Heart left ventricle (tissue), 16 donors: ENCODE results near the gene EIF3D. TPM values are rescaled to one million over a fixed set of nuclear protein-coding genes. Genes with fewer than 3 reads are reported as not detected.
"Not testable (repeated sequence)": the region's sequence is repeated elsewhere in the genome, so short reads cannot be mapped to it uniquely, and the experiment has no call there.

Experiments
- ATAC-seq, 4 donors: fragments of 200-7000 bp; cut with Tn5 transposase; one replicate each; pipeline ENCODE4 v1.9.1; 2020 to 2022; ENCODE audit warnings: moderate library complexity in 4 of 4, mild to moderate bottlenecking in 3 of 4, moderate number of reproducible peaks in 1 of 4
- DNase-seq, 5 donors: peaks; one replicate each; pipeline ENCODE4 v3.0.0-alpha.2; 2020
- H3K27ac ChIP-seq, 12 donors: fragments of 200-600 bp; sonication (generic) in 4 of 12; one replicate each; pipeline versions ENCODE4 v1.5.0 to v1.8.0; 2016 to 2022; ENCODE audit warnings: mild to moderate bottlenecking in 2 of 12
- H3K27me3 ChIP-seq, 9 donors: fragments of 200-600 bp; sonication (generic) in 2 of 9; one replicate each; pipeline versions ENCODE4 v1.5.1 to v1.8.0; 2016 to 2022; ENCODE audit warnings: mild to moderate bottlenecking in 3 of 9
- H3K36me3 ChIP-seq, 9 donors: fragments of 200-600 bp; sonication (generic) in 2 of 9; one replicate each; pipeline versions ENCODE4 v1.5.0 to v1.8.0; 2018 to 2022; ENCODE audit warnings: mild to moderate bottlenecking in 2 of 9
- H3K4me1 ChIP-seq, 12 donors: fragments of 200-600 bp; sonication (generic) in 4 of 12; one replicate each; pipeline versions ENCODE4 v1.5.0 to v1.8.0; 2016 to 2022; ENCODE audit warnings: mild to moderate bottlenecking in 3 of 12
- H3K4me3 ChIP-seq, 12 donors: fragments of 200-600 bp; sonication (generic) in 4 of 12; one replicate each; pipeline versions ENCODE4 v1.5.0 to v1.8.0; 2017 to 2022; ENCODE audit warnings: mild to moderate bottlenecking in 9 of 12, moderate library complexity in 4 of 12
- H3K9me3 ChIP-seq, 12 donors: fragments of 200-600 bp; sonication (generic) in 4 of 12; one replicate each; pipeline versions ENCODE4 v1.5.0 to v1.8.0; 2016 to 2022; ENCODE audit warnings: mild to moderate bottlenecking in 1 of 12
- POLR2A ChIP-seq, 2 donors: fragments of 450-650 bp; IDR thresholded peaks; one replicate each; pipeline ENCODE4 v1.6.1; 2017; ENCODE audit warnings: antibody characterized with exemption in 2 of 2, mild to moderate bottlenecking in 2 of 2, moderate library complexity in 2 of 2
- WGBS, 4 donors: extraction: QIAGEN DNeasy Blood & Tissue Kit in 2 of 4; methylation state at CpG; one replicate each; pipeline versions ENCODE4 v1.1.5 to v1.1.7; 2013 to 2018; 5-methylcytosine and 5-hydroxymethylcytosine counted together
- intact Hi-C, 10 donors: fragments of 100-400 bp; cut with DNase I; formaldehyde crosslinking; loops; one replicate each; pipeline versions ENCODE4 v1.11.1 to v1.14.2; 2022
- polyA plus RNA-seq, 2 donors: library from polyadenylated mRNA; stranded (reverse); fragments of 200-250 nt; gene quantifications; one replicate each; pipeline ENCODE4 v1.2.3, GENCODE V29; 2013
- total RNA-seq, 9 donors: library from RNA; depleted of rRNA in 2 of 9; stranded (reverse); fragments of >200 nt in 2 of 9; fragmentation: NEBNext Ultra II Directional in 3 of 9; extraction: Animal tissue kit (Norgen Biotek cat#: 25700) in 3 of 9; gene quantifications; one replicate each; pipeline versions ENCODE4 v1.1.0 to v1.2.4, GENCODE V29; 2016 to 2023
- TF ChIP-seq, protein P1 (sequence below), 12 donors: fragments of 200-600 bp; sonication (generic) in 4 of 12; IDR thresholded peaks; one replicate each; pipeline versions ENCODE4 v1.5.0 to v1.8.0; 2018 to 2022; ENCODE audit warnings: antibody characterized with exemption in 12 of 12, mild to moderate bottlenecking in 5 of 12
- donor health status: ischemic (EF 13 %, LVEDD 7.1; RV severe dilation, severe dysfunction).
- donor health status: healthy with polysubstance abuse.
- donor health status: DM: no; HTN: yes; CAD: no.
- donor health status: DM: no; HTN: no; CAD: no.
- donor health status: ischemic (EF 25% LVEDD 6.9; RV normal size, moderate dysfunction).
- donor health status: ischemic (EF 25% LVEDD 5.7; RV mildly dilated, moderate dysfunction).
- donor health status: healthy.
- donor health status: DM: yes; HTN: yes; CAD: no.
- donor health status: ischemic (EF 35%, LVEDD 5.7; RV mildly dilated, moderate dysfunction).
- donor health status: nonischemic (EF 11% LVEDD 7.7; RV severe dilation, severe dysfunction).
- donor health status: DM: yes; HTN: yes; CAD: no.
- donor health status: PGD.
- donor health status: ischemic (EF 29% LVEDD 5.4; RV normal size, mild dysfunction).
- donor health status: nonischemic (EF 23%, LVEDD 6.1; RV moderate dilation, normal function).

Gene EIF3D
- total and polyA plus RNA-seq, 11 donors, result 73.6 to 206 (median 89.4) TPM

DNA sequence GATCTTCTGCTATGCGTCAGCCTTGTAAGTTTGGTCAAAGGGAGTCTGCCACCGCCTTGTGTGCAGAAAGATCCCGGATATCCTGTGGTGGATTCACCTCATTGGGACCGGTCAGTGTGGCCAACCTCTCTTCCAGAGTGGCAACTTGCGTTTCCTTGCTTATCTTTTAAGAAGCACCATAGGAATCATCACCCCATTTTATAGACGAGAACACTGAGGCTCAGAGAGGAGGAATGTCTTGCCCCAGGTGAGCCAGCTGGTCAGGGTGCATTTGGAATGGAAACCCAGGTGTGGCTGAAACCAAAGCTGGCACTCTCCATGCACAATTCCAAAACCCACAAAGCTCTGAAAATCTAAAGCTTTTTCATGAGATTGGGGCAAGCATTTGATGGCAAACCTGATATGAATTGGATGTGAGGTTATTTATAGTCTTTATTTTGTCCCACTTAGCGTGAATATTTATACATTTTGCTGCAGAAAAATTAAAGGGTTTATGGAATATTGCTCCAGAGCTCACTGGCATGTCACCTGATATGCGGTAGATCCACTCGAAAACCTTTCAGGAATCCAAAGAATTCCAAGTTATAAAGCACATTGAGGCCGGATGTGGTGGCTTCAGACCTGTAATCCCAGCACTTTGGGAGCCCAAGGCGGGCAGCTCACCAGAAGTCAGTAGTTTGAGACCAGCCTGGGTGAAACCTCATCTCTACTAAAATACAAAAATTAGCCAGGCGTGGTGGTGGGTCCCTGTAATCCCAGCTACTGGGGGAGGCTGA, 12.1 kb upstream of the EIF3D start:
- peak in 1 of 5 donors; percentile 9 for DNase-seq
- Histone ChIP-seq H3K9me3 (no peaks in the 10 kb centered on the region), H3K27me3 (peaks cover 0 to 13% (median 3%) of the 10 kb centered on the region in 9 donors), H3K4me3 (no peak overlapping the region), H3K27ac (no peak overlapping the region), H3K36me3 (no peaks in the 10 kb centered on the region), H3K4me1 (peaks cover 0 to 6% (median 0%) of the 10 kb centered on the region in 12 donors)
- ATAC-seq, result no peak
- intact Hi-C loops, result loop anchor here in 6 of 10 donors (5.0 to 10.0 kb wide), 4 partner anchors 224 to 434 kb away; partner anchors contain the start of gene IFT27 (in 2 of the 6)
- WGBS, 4 donors, result 70 to 76% (median 73%) methylated on average over 12 of the region's 12 CpGs
- TF ChIP-seq POLR2A (IDR thresholded peaks at IDR 0.05), result no peak
- TF ChIP-seq, protein P1, sequence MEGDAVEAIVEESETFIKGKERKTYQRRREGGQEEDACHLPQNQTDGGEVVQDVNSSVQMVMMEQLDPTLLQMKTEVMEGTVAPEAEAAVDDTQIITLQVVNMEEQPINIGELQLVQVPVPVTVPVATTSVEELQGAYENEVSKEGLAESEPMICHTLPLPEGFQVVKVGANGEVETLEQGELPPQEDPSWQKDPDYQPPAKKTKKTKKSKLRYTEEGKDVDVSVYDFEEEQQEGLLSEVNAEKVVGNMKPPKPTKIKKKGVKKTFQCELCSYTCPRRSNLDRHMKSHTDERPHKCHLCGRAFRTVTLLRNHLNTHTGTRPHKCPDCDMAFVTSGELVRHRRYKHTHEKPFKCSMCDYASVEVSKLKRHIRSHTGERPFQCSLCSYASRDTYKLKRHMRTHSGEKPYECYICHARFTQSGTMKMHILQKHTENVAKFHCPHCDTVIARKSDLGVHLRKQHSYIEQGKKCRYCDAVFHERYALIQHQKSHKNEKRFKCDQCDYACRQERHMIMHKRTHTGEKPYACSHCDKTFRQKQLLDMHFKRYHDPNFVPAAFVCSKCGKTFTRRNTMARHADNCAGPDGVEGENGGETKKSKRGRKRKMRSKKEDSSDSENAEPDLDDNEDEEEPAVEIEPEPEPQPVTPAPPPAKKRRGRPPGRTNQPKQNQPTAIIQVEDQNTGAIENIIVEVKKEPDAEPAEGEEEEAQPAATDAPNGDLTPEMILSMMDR (IDR thresholded peaks at IDR 0.05), result no peak

GRCh38 chr22:36538529-36538928, 9.6 kb upstream of the EIF3D start:
- no peak for TF ChIP-seq POLR2A (IDR thresholded peaks at IDR 0.05)
- TF ChIP-seq, protein P1 (IDR thresholded peaks at IDR 0.05), result no peak
- peaks cover 0 to 9% (median 0%) of the 10 kb centered on the region in 12 donors for H3K9me3 ChIP-seq
- intact Hi-C loops, result no loop called here
- no peak for ATAC-seq
- H3K4me1 ChIP-seq, result peaks cover 0 to 6% (median 0%) of the 10 kb centered on the region in 12 donors
- peaks cover 0 to 13% (median 0%) of the 10 kb centered on the region in 9 donors for H3K27me3 ChIP-seq
- no peak for DNase-seq
- no peaks in the 10 kb centered on the region for H3K36me3 ChIP-seq
- no peak overlapping the region for H3K27ac ChIP-seq
- H3K4me3 ChIP-seq, result no peak overlapping the region
- 34 to 42% (median 40%) methylated on average over 7 of the region's 7 CpGs for WGBS, 4 donors

GRCh38 chr22:36536717-36537116, 7.8 kb upstream of the EIF3D start:
- ATAC-seq (peak in 1 of 4 donors; percentile 13), DNase-seq (no peak)
- H3K9me3 ChIP-seq, result peaks cover 0 to 9% (median 0%) of the 10 kb centered on the region in 12 donors
- H3K27ac ChIP-seq, result no peak overlapping the region
- peaks cover 0 to 13% (median 0%) of the 10 kb centered on the region in 9 donors for H3K27me3 ChIP-seq
- no peaks in the 10 kb centered on the region for H3K4me1 ChIP-seq
- no peak overlapping the region for H3K4me3 ChIP-seq
- no peaks in the 10 kb centered on the region for H3K36me3 ChIP-seq
- intact Hi-C loops, result no loop called here
- TF ChIP-seq, protein P1 (IDR thresholded peaks at IDR 0.05), result no peak
- no peak for TF ChIP-seq POLR2A (IDR thresholded peaks at IDR 0.05)
- WGBS, 4 donors, result 40 to 65% (median 53%) methylated on average over 2 to 7 of the region's 7 CpGs

DNA sequence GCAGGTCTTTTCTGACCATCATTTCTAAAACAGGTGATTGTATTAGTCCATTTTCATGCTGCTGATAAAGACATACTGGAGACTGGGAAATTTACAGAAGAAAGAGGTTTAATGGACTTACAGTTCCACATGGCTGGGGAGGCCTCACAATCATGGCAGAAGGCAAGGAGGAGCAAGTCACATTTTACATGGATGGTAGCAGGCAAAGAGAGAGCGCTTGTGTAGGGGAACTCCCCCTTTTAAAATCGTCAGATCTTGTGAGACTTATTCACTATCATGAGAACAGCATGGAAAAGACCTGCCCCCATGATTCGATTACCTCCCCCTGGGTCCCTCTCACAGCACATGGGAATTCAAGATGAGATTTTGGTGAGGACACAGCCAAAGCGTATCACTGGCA, 4.4 kb upstream of the EIF3D start:
- H3K27me3 ChIP-seq, ATAC-seq, H3K4me3 ChIP-seq, H3K9me3 ChIP-seq, H3K27ac ChIP-seq, H3K4me1 ChIP-seq, H3K36me3 ChIP-seq, DNase-seq: not testable (repeated sequence)
- 69 to 88% (median 81%) methylated on average over 4 of the region's 4 CpGs for WGBS, 4 donors
- intact Hi-C loops, result loop anchor here in 1 of 10 donors (5.0 kb wide), 1 partner anchor 244 kb away; the partner anchor contains the start of gene IFT27
